Measurements from ENCODE around the gene DDIT3.

Gene DDIT3

DNA sequence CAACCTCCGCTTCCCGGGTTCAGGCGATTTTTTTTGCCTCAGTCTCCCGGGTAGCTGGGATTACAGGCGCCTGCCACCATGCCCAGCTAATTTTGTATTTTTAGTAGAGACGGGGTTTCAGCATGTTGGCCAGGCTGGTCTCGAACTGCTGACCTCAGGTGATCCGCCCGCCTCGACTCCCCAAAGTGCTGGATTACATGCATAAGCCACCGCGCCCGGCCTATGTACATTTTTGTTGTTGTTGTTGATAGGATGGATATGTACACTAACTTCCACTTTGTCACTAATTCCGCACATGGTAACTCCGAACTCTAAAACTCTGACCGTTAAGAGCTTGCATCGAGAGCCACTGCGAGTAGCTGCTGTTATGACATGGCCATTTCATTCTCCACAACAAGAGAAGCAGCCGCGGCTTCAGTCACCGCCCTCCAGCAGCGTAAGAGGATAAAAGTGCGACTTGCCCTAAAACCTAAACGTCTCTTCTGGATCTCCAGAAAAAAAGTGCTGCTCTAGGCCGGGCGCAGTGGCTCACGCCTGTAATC lies 33.2 kb downstream of the DDIT3 start:
- Histone ChIP-seq H3K27me3 (ENCODE audit: control insufficient read depth in 1 of 2, insufficient read depth in 2 of 2, low read length in 2 of 2) (no peaks in the 10 kb centered on the region), H3K27ac (ENCODE audit: low read depth, low read length) (no peak overlapping the region), H3K36me3 (ENCODE audit: control insufficient read depth in 1 of 2, insufficient read depth in 2 of 2, low read length in 2 of 2) (peaks cover 15 to 29% of the 10 kb centered on the region in 2 donors), H3K9ac (ENCODE audit: low read depth in 1 of 2, low read length in 2 of 2) (no peak overlapping the region), H3K4me3 (ENCODE audit: low read depth in 1 of 2, low read length in 2 of 2) (peak overlapping the region; percentile 91 to 97), H3K4me1 (ENCODE audit: control insufficient read depth in 1 of 2, insufficient read depth in 2 of 2, low read length in 2 of 2) (peaks cover 10 to 11% of the 10 kb centered on the region in 2 donors), H3K9me3 (ENCODE audit: control insufficient read depth in 1 of 2, low read length in 2 of 2) (no peaks in the 10 kb centered on the region)

DNA sequence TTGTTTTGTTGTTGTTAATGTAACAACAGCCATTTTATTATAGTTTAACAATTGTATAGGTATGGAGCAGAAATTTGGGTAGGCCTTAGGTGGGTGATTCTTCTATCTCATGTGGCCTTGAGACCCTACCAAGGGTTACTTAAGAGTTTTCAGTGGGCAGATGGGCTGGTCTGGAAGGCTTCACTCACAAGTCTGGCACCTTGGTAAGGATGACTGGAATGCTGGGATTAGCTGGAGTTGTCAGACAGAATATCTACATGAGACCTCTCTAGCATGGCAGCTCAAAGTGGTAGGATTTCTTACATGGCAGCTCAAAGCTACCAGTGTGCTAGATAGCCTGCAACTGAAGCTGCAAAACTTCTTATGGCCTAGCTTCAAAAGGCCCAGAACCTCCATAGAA lies 34.6 kb downstream of the DDIT3 start:
- Histone ChIP-seq H3K27me3 (ENCODE audit: control insufficient read depth in 1 of 2, insufficient read depth in 2 of 2, low read length in 2 of 2) (peaks cover 0 to 3% of the 10 kb centered on the region in 2 donors), H3K27ac (ENCODE audit: low read depth, low read length) (no peak overlapping the region), H3K9ac (ENCODE audit: low read depth in 1 of 2, low read length in 2 of 2) (no peak overlapping the region), H3K36me3 (ENCODE audit: control insufficient read depth in 1 of 2, insufficient read depth in 2 of 2, low read length in 2 of 2) (peaks cover 9 to 16% of the 10 kb centered on the region in 2 donors), H3K4me1 (ENCODE audit: control insufficient read depth in 1 of 2, insufficient read depth in 2 of 2, low read length in 2 of 2) (peaks cover 10 to 11% of the 10 kb centered on the region in 2 donors), H3K4me3 (ENCODE audit: low read depth in 1 of 2, low read length in 2 of 2) (no peak overlapping the region), H3K9me3 (ENCODE audit: control insufficient read depth in 1 of 2, low read length in 2 of 2) (no peaks in the 10 kb centered on the region)

DNA sequence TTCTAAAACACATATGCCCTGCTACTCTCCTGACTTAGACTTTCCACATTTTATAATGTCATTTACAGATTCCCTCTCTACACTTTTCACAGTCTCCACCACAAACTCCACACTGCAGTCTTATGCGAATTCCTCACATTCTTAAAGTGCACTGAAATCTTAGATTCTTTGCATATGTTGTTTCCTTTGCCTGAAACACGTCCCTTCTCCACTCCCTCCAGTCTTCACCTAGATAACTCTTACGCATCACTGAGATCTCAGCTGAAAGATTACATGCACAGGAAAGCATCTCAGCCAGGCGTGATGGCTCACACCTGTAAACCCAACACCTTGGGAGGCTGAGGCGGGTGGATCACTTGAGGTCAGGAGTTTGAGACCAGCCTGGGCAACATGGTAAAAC lies 36.8 kb downstream of the DDIT3 start:
- Histone ChIP-seq H3K9me3 (ENCODE audit: control insufficient read depth in 1 of 2, low read length in 2 of 2) (no peaks in the 10 kb centered on the region), H3K36me3 (ENCODE audit: control insufficient read depth in 1 of 2, insufficient read depth in 2 of 2, low read length in 2 of 2) (no peaks in the 10 kb centered on the region), H3K9ac (ENCODE audit: low read depth in 1 of 2, low read length in 2 of 2) (no peak overlapping the region), H3K27ac (ENCODE audit: low read depth, low read length) (no peak overlapping the region), H3K4me3 (ENCODE audit: low read depth in 1 of 2, low read length in 2 of 2) (no peak overlapping the region), H3K4me1 (ENCODE audit: control insufficient read depth in 1 of 2, insufficient read depth in 2 of 2, low read length in 2 of 2) (peaks cover under 1 to 13% of the 10 kb centered on the region in 2 donors), H3K27me3 (ENCODE audit: control insufficient read depth in 1 of 2, insufficient read depth in 2 of 2, low read length in 2 of 2) (peaks cover 5 to 7% of the 10 kb centered on the region in 2 donors)

DNA sequence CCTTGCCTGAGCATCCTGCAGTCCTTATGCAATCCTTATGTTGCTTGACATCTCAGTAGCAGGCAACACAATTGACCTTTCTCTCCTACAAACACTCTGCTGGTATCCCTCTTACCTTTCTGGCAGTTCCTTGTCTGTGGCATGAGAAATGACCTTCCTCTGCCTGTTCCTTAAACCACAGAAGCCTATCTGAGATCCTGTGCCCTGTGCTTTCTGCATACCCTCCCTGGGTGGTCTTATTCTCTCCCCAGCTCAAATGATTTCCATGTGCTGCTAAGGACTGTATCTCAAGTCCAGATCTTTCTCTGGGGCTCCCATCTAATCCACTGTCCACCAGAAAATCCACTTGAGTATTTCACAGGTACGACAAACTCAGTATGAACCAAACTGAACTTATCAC lies 38.6 kb downstream of the DDIT3 start:
- Histone ChIP-seq H3K36me3 (ENCODE audit: control insufficient read depth in 1 of 2, insufficient read depth in 2 of 2, low read length in 2 of 2) (no peaks in the 10 kb centered on the region), H3K4me1 (ENCODE audit: control insufficient read depth in 1 of 2, insufficient read depth in 2 of 2, low read length in 2 of 2) (peaks cover 0 to 12% of the 10 kb centered on the region in 2 donors), H3K9ac (ENCODE audit: low read depth in 1 of 2, low read length in 2 of 2) (no peak overlapping the region), H3K27ac (ENCODE audit: low read depth, low read length) (no peak overlapping the region), H3K27me3 (ENCODE audit: control insufficient read depth in 1 of 2, insufficient read depth in 2 of 2, low read length in 2 of 2) (peaks cover 7 to 10% of the 10 kb centered on the region in 2 donors), H3K4me3 (ENCODE audit: low read depth in 1 of 2, low read length in 2 of 2) (no peak overlapping the region), H3K9me3 (ENCODE audit: control insufficient read depth in 1 of 2, low read length in 2 of 2) (no peaks in the 10 kb centered on the region)

DNA sequence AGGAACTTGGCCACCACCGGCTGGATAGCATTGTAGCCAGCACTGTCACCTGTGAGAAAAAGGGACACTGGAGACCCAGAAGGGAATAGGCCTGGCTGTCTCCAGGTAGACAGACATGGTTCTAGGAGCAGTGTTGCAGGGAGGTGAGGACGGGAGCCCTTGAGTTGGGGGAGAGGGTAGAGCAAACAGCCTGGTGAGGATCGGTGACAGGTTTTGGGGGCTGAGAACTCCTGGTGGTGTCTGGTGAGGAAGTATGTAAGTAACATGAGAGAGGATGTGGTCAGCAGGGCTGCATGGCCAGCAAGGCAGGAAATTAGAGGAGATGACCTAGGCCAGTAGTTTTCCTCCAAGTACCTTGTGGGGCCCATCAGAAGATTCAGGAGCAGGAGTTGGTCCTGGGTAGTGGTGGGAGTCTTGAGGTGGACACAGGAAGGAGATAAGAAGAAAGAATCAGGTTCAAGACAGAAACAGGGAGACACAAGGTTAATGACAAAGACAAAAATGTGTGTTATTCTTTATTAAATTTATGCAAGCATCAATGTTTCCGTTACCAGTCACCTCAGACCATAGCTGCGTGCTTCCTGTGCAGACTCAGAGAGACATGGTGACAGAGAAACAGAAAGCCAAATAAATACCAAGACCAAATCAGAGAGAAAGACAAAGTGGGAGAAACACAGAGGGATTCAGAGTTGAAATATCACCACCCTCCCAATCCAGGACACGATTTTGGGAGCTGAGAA lies 40.8 kb downstream of the DDIT3 start, which contains the start of gene ARHGAP9:
ARHGAP9 (minus strand) TSS at position 491 of the 740 bp plus-strand sequence; CDS start at position 31, 460 bp downstream.
- Histone ChIP-seq H3K4me1 (ENCODE audit: control insufficient read depth in 1 of 2, insufficient read depth in 2 of 2, low read length in 2 of 2) (peaks cover 20 to 31% of the 10 kb centered on the region in 2 donors), H3K27ac (ENCODE audit: low read depth, low read length) (peak within 1 kb of the TSS; percentile 60)

DNA sequence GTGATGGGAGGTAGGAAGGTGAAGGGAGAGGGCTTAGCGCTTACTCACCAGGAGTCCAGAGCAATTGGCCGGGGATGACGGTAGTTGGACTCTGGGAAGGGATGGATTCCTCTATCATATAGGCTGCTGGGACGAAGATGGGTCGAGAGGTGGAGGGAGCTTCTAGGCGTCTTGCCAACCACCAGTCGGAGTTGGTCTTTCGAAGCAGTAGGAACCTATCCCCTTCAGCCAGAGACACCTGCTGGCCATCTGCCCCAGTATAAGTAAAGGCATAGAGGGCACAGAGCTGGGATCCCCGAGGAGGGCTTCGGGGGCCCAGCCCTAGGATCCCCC lies 41.3 kb downstream of the DDIT3 start:
- peaks cover 0 to 8% of the 10 kb centered on the region in 2 donors for H3K36me3 ChIP-seq (ENCODE audit: control insufficient read depth in 1 of 2, insufficient read depth in 2 of 2, low read length in 2 of 2)
- H3K27ac ChIP-seq (ENCODE audit: low read depth, low read length) = peak overlapping the region; percentile 60
- H3K9me3 ChIP-seq (ENCODE audit: control insufficient read depth in 1 of 2, low read length in 2 of 2) = no peaks in the 10 kb centered on the region
- peaks cover 10 to 34% of the 10 kb centered on the region in 2 donors for H3K27me3 ChIP-seq (ENCODE audit: control insufficient read depth in 1 of 2, insufficient read depth in 2 of 2, low read length in 2 of 2)
- peak overlapping the region; percentile 45 to 48 for H3K9ac ChIP-seq (ENCODE audit: low read depth in 1 of 2, low read length in 2 of 2)
- H3K4me3 ChIP-seq (ENCODE audit: low read depth in 1 of 2, low read length in 2 of 2) = peak overlapping the region; percentile 41 to 54
- H3K4me1 ChIP-seq (ENCODE audit: control insufficient read depth in 1 of 2, insufficient read depth in 2 of 2, low read length in 2 of 2) = peaks cover 25 to 36% of the 10 kb centered on the region in 2 donors

More for the DNA sequence above, 40.8 kb downstream of the DDIT3 start, which contains the start of gene ARHGAP9:
- H3K36me3 ChIP-seq (ENCODE audit: control insufficient read depth in 1 of 2, insufficient read depth in 2 of 2, low read length in 2 of 2) = peaks cover 0 to 4% of the 10 kb centered on the region in 2 donors
- peak within 1 kb of the TSS; percentile 45 to 48 for H3K9ac ChIP-seq (ENCODE audit: low read depth in 1 of 2, low read length in 2 of 2)
- no peaks in the 10 kb centered on the region for H3K9me3 ChIP-seq (ENCODE audit: control insufficient read depth in 1 of 2, low read length in 2 of 2)
- peak within 1 kb of the TSS; percentile 41 to 54 for H3K4me3 ChIP-seq (ENCODE audit: low read depth in 1 of 2, low read length in 2 of 2)
- H3K27me3 ChIP-seq (ENCODE audit: control insufficient read depth in 1 of 2, insufficient read depth in 2 of 2, low read length in 2 of 2) = peaks cover 10 to 29% of the 10 kb centered on the region in 2 donors

DNA sequence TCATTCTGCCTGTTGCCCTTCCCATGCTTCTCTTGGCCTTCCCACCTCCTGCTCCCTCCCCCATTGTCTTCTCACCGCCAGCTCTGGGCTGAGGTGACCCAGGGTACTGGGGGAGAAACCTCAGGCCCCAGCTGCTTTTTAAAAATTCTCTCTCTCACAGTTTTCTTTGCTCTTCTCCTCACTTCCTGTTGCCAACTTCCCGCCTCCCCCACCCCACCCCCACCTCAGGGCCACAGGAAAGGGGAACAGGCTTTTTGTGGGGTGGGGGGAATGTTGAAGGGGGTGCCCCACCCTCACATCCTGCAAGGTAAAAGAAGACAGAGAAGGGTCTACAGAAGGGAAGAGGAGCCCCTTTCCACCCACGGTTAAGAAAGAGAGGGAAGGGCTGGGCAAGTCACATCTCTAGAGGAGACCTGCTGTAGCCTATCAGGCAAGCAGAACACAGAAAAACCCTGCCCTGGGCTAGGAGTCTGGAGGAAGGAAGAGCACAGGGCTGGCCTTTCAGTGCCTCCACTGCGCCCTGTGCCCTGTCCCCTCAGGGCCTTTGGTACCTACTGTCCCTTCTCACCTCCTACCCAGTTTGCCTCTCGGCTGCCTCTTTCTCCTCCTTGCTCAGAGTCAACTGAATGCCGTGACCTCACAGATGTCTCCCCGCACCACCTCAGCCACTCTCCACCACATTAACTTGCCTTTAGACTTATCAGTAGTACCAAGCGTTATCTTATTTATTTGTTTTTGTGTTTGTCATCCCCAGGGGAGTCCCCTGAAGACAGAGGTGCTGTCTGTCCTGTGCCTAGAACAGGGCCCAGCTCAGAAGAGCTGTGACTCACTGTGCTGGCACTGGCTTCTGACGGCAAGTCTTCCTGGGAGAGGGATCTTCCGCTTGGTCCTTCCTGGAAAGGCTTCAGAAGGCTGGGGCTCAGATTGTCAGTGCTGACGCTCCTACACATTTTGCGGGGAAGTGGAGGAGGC lies 42.3 kb downstream of the DDIT3 start:
- Histone ChIP-seq H3K4me3 (ENCODE audit: low read depth in 1 of 2, low read length in 2 of 2) (peak overlapping the region; percentile 66 to 72), H3K9ac (ENCODE audit: low read depth in 1 of 2, low read length in 2 of 2) (peak overlapping the region; percentile 45 to 48), H3K27me3 (ENCODE audit: control insufficient read depth in 1 of 2, insufficient read depth in 2 of 2, low read length in 2 of 2) (peaks cover 10 to 35% of the 10 kb centered on the region in 2 donors), H3K27ac (ENCODE audit: low read depth, low read length) (peak overlapping the region; percentile 60), H3K9me3 (ENCODE audit: control insufficient read depth in 1 of 2, low read length in 2 of 2) (no peaks in the 10 kb centered on the region), H3K36me3 (ENCODE audit: control insufficient read depth in 1 of 2, insufficient read depth in 2 of 2, low read length in 2 of 2) (peaks cover 0 to 8% of the 10 kb centered on the region in 2 donors), H3K4me1 (ENCODE audit: control insufficient read depth in 1 of 2, insufficient read depth in 2 of 2, low read length in 2 of 2) (peaks cover 25 to 39% of the 10 kb centered on the region in 2 donors)

DNA sequence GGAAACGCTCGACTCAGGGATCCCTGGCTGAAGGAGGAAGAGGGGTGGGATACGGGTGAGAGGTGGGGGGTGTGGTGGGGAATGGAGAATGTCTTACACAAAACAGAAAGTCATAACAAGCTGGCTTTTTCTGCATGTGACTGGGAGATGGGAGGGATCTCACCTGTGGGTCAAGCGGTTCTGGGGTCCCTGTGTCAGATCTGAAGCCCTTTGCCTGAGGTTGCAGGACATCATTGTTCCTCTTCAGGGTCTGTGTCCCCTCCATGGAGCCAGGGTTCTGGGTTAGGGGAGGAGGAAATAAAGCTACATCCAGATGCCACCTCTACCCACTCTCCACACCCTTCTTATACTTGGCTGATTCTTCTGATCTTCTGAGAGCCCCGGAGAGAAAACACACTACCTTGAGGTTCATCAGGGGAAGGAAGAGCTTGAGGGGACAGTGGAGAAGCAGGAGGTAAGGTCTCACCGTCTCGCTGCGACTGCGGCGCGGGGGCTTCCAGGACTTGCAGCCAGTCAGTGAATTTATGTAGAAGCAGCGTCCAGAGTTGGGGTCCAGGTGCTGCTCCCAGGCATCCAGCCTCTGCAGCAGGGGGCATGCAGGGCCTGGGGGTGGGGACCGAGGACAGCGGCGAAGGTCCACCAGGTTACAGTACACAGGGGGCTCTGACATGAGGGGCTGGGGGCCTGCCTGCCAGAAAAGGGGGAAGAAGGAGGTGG lies 43.2 kb downstream of the DDIT3 start:
- Histone ChIP-seq H3K9me3 (ENCODE audit: control insufficient read depth in 1 of 2, low read length in 2 of 2) (no peaks in the 10 kb centered on the region), H3K36me3 (ENCODE audit: control insufficient read depth in 1 of 2, insufficient read depth in 2 of 2, low read length in 2 of 2) (peaks cover 0 to 8% of the 10 kb centered on the region in 2 donors), H3K27me3 (ENCODE audit: control insufficient read depth in 1 of 2, insufficient read depth in 2 of 2, low read length in 2 of 2) (peaks cover 10 to 35% of the 10 kb centered on the region in 2 donors), H3K4me1 (ENCODE audit: control insufficient read depth in 1 of 2, insufficient read depth in 2 of 2, low read length in 2 of 2) (peaks cover 26 to 43% of the 10 kb centered on the region in 2 donors), H3K4me3 (ENCODE audit: low read depth in 1 of 2, low read length in 2 of 2) (peak overlapping the region; percentile 66 to 72), H3K27ac (ENCODE audit: low read depth, low read length) (peak overlapping the region; percentile 26), H3K9ac (ENCODE audit: low read depth in 1 of 2, low read length in 2 of 2) (peak overlapping the region; percentile 43 to 45)

DNA sequence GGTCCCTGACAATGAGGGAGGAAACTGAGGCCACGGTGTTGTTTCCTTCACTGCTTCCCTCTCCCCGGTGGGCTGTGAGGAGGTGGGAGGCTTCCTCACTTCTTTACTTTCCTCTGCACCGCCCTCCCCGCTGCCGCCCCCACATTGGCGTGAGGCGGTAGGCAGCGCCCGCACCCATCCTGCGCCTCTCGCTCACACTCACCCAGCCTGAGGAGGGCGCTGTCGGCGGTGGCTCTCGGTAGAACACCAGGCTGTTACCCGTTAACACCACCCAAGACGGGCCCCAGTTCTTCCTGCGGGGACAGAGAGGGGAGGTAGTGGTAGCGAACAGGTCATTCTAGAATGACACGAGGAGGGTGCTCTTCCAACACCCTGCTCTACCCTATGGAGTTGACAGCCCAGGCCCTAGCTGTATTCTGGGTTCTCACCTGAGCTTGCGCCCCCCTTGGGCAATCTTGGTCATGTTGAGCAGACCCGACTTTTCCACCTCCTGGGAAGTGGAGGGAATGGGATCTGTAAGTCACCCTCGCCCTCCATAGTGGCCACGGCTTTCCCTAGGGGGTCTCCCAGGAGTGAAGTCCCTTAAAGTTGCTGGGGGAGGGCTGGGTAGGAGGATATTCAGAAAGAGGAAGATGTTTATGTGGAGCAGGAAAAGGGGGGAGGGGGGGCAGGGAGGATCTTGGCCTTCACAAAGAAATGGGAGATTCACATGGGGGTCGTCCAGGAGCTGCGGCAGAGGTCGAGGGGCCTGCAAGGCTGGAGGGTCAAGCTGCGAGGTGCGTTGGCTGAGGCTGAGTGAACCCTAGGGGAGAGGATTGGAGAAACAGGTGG lies 43.9 kb downstream of the DDIT3 start:
- H3K4me1 ChIP-seq (ENCODE audit: control insufficient read depth in 1 of 2, insufficient read depth in 2 of 2, low read length in 2 of 2) = peaks cover 34 to 49% of the 10 kb centered on the region in 2 donors
- no peaks in the 10 kb centered on the region for H3K9me3 ChIP-seq (ENCODE audit: control insufficient read depth in 1 of 2, low read length in 2 of 2)
- peak overlapping the region; percentile 43 to 45 for H3K9ac ChIP-seq (ENCODE audit: low read depth in 1 of 2, low read length in 2 of 2)
- H3K27me3 ChIP-seq (ENCODE audit: control insufficient read depth in 1 of 2, insufficient read depth in 2 of 2, low read length in 2 of 2) = peaks cover 10 to 35% of the 10 kb centered on the region in 2 donors
- H3K27ac ChIP-seq (ENCODE audit: low read depth, low read length) = no peak overlapping the region
- peaks cover 0 to 12% of the 10 kb centered on the region in 2 donors for H3K36me3 ChIP-seq (ENCODE audit: control insufficient read depth in 1 of 2, insufficient read depth in 2 of 2, low read length in 2 of 2)
- H3K4me3 ChIP-seq (ENCODE audit: low read depth in 1 of 2, low read length in 2 of 2) = peak overlapping the region; percentile 66 to 72

Measured in duodenal mucosa (tissue), 2 donors.